GM15510 (cell line): ENCODE results near the gene CRIP2.

Experiments
- POLR2A ChIP-seq: IDR thresholded peaks from 3 replicates; pipeline ENCODE4 v1.6.1; 2011; ENCODE audit warnings: borderline replicate concordance; ENCODE audit not compliant: insufficient read length; ENCODE audit errors: extremely low read depth

The CRIP2 gene

GRCh38 chr14:105519946-105520698 is 45.5 kb downstream of the CRIP2 start:
- TF ChIP-seq POLR2A = no peak

- no peak for TF ChIP-seq POLR2A
These were observed 50.7 kb downstream of the CRIP2 start for GRCh38 chr14:105525326-105525725.

GRCh38 chr14:105525861-105526775 is 51.5 kb downstream of the CRIP2 start, which contains the start of gene TMEM121:
Gene TMEM121, plus strand, starts transcription at chr14:105526583. Its CDS starts 2,252 bp downstream, at chr14:105528835.
- TF ChIP-seq POLR2A = no peak

- TF ChIP-seq POLR2A = no peak
These were observed 52.3 kb downstream of the CRIP2 start for GRCh38 chr14:105526776-105527380.

DNA sequence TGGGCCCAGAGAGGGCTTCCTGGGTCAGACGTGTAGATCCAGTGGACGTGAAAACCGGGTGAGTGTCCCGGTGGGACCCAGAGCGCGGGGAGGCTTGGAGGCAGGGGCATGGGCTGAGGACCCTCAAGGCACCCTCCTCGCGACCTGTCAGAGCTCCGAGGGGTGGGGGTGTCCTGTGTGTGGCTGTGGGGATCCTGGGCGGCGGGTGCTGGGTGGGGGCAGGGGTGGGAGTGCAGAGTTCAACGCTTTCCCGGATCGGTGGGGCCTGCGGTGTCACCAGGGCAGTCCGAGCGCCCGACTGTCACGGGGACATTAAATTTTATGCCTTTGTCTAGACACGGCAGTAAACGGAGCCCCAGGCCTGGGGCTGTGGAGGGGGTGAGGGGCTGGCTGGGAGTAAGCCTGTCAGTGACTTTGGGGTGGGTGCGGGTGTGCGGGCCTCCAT is 52.8 kb downstream of the CRIP2 start:
- no peak for TF ChIP-seq POLR2A

- TF ChIP-seq POLR2A = no peak
These were observed 53.4 kb downstream of the CRIP2 start for GRCh38 chr14:105527826-105528585.

DNA sequence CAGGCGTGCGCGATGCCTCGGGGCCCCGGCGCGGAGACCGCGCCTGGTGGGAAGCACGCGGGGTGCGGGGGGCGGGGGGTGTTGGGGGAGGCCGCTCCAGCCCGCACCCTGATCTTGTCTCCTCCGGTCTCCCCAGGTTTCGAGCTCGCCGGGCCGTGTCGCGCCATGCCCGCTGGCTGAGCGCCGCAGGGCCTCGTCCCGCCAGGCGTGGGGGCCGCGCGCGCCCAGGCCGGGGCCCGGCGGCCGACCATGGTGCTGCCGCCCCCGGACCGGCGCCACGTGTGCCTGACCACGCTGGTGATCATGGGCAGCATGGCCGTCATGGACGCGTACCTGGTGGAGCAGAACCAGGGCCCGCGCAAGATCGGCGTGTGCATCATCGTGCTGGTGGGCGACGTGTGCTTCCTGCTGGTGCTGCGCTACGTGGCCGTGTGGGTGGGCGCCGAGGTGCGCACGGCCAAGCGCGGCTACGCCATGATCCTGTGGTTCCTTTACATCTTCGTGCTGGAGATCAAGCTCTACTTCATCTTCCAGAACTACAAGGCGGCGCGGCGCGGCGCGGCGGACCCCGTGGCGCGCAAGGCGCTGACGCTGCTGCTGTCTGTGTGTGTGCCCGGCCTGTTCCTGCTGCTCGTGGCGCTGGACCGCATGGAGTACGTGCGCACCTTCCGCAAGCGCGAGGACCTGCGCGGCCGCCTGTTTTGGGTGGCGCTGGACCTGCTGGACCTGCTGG is 54.1 kb downstream of the CRIP2 start:
- peak; percentile 7 for TF ChIP-seq POLR2A

DNA sequence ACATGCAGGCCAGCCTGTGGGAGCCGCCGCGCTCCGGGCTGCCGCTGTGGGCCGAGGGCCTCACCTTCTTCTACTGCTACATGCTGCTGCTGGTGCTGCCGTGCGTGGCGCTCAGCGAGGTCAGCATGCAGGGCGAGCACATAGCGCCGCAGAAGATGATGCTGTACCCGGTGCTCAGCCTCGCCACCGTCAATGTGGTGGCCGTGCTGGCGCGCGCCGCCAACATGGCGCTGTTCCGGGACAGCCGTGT is 54.6 kb downstream of the CRIP2 start:
- no peak for TF ChIP-seq POLR2A
